ENCODE measurements around the gene ACSL1.

GRCh38 chr4:184803874-184804273 lies 21.9 kb downstream of the ACSL1 start:
- no peak for TF ChIP-seq BRD9 (IDR thresholded peaks at IDR 0.05; ENCODE audit: low read depth, partially characterized antibody)
- TF ChIP-seq, protein P1, sequence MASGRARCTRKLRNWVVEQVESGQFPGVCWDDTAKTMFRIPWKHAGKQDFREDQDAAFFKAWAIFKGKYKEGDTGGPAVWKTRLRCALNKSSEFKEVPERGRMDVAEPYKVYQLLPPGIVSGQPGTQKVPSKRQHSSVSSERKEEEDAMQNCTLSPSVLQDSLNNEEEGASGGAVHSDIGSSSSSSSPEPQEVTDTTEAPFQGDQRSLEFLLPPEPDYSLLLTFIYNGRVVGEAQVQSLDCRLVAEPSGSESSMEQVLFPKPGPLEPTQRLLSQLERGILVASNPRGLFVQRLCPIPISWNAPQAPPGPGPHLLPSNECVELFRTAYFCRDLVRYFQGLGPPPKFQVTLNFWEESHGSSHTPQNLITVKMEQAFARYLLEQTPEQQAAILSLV (tag; IDR thresholded peaks at IDR 0.05) = no peak
- no peak for TF ChIP-seq ZNF24 (IDR thresholded peaks at IDR 0.05)
- TF ChIP-seq ZNF766 (CRISPR knock-in tag; conservative IDR thresholded peaks at IDR 0.05) = no peak
- no peak for TF ChIP-seq RUNX1 (IDR thresholded peaks at IDR 0.05; ENCODE audit: low read depth)
- TF ChIP-seq, protein P2, sequence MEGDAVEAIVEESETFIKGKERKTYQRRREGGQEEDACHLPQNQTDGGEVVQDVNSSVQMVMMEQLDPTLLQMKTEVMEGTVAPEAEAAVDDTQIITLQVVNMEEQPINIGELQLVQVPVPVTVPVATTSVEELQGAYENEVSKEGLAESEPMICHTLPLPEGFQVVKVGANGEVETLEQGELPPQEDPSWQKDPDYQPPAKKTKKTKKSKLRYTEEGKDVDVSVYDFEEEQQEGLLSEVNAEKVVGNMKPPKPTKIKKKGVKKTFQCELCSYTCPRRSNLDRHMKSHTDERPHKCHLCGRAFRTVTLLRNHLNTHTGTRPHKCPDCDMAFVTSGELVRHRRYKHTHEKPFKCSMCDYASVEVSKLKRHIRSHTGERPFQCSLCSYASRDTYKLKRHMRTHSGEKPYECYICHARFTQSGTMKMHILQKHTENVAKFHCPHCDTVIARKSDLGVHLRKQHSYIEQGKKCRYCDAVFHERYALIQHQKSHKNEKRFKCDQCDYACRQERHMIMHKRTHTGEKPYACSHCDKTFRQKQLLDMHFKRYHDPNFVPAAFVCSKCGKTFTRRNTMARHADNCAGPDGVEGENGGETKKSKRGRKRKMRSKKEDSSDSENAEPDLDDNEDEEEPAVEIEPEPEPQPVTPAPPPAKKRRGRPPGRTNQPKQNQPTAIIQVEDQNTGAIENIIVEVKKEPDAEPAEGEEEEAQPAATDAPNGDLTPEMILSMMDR (IDR thresholded peaks at IDR 0.05 in 2 of 3, conservative IDR thresholded peaks at IDR 0.05 in 1 of 3; ENCODE audit: insufficient read depth in 2 of 3, low read depth in 1 of 3, low read length in 3 of 3) = no peak
- TF ChIP-seq, protein P3, sequence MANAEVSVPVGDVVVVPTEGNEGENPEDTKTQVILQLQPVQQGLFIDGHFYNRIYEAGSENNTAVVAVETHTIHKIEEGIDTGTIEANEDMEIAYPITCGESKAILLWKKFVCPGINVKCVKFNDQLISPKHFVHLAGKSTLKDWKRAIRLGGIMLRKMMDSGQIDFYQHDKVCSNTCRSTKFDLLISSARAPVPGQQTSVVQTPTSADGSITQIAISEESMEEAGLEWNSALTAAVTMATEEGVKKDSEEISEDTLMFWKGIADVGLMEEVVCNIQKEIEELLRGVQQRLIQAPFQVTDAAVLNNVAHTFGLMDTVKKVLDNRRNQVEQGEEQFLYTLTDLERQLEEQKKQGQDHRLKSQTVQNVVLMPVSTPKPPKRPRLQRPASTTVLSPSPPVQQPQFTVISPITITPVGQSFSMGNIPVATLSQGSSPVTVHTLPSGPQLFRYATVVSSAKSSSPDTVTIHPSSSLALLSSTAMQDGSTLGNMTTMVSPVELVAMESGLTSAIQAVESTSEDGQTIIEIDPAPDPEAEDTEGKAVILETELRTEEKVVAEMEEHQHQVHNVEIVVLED (CRISPR knock-in tag; IDR thresholded peaks at IDR 0.05) = no peak
- TF ChIP-seq CREBBP (IDR thresholded peaks at IDR 0.05; ENCODE audit: low read depth, low read length) = no peak
- TF ChIP-seq, protein P4, sequence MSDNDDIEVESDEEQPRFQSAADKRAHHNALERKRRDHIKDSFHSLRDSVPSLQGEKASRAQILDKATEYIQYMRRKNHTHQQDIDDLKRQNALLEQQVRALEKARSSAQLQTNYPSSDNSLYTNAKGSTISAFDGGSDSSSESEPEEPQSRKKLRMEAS (CRISPR knock-in tag; IDR thresholded peaks at IDR 0.05) = no peak

Measured in K562 (cell line).